ENCODE results near the gene APOL1.
"Not testable (repeated sequence)": the region's sequence is repeated elsewhere in the genome, so short reads cannot be mapped to it uniquely, and the experiment has no call there.

APOL1 gene

GRCh38 chr22:36245805-36246356 is 7.1 kb upstream of the APOL1 start:
- no peak for DNase-seq

- no peak for DNase-seq
These were observed 6.2 kb upstream of the APOL1 start for GRCh38 chr22:36246718-36247117.

DNA sequence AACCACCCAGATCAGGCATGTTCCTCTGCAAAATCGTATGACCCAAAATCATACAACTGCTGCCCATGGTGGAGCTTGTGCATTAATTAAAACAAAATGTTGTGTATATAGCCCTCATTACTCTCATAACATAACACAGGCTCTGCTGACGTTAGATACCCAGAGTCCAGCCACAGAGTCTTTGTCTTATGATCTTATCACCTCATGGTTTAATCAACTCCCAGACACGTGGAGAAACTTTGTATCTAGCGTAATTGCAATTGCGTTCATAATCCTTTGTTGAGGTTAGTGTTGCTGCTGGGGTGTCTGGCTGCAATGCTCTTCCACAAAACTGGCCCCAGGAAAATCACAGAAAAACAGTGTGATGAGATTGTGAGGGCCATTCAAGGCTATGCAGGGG is 5.0 kb upstream of the APOL1 start:
- DNase-seq: no peak

- no peak for DNase-seq
These were observed 3.8 kb upstream of the APOL1 start for GRCh38 chr22:36249160-36249559.

GRCh38 chr22:36250292-36250960 is 2.5 kb upstream of the APOL1 start:
- not testable (repeated sequence) for DNase-seq

- not testable (repeated sequence) for DNase-seq
These were observed 839 bp upstream of the APOL1 start for GRCh38 chr22:36251979-36252608.

GRCh38 chr22:36253523-36254490 is 874 bp downstream of the APOL1 start:
- no peak for DNase-seq

DNA sequence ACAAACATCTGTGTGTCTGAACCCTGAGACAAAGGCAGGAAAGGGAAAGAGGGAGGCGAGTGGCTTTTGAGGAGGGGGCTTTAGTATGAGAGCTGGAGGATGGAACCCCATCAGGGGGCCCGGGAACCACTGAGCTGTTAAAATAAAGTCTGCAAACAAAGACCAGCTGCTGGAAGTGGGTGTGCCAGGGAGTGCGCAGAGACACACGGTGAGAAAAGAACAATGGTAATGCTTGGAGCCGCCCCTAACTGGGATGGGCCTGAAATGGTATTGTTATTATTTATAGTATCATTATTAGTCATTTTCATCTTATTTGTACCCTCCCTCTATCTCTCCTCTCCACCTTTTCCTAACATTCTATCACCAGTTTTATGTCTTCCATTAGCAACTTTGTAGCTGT is 2.6 kb downstream of the APOL1 start:
- DNase-seq: not testable (repeated sequence)

DNA sequence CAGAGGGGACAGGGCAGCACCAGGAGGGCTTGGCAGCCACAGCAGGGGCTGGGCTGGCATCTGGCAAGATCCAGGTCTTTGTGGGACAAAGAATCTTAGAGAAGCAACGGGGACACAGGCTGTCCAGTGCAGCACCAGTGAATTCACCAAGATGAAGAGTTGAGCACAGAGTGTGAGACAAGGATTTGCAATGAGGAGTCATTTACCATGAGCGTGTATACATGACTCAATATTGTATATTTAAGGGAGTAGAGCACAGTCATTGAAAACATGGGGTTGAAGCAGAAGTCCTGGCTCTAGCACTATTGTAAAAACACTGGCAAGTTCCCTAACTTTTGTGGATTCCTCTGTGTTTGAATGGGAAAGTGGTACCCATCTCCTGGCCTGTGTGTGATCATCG is 3.5 kb downstream of the APOL1 start:
- DNase-seq: no peak

- no peak for DNase-seq
These were observed 4.4 kb downstream of the APOL1 start for GRCh38 chr22:36257308-36257707.

- DNase-seq: no peak
These were observed 5.2 kb downstream of the APOL1 start for GRCh38 chr22:36257948-36258670.

DNA sequence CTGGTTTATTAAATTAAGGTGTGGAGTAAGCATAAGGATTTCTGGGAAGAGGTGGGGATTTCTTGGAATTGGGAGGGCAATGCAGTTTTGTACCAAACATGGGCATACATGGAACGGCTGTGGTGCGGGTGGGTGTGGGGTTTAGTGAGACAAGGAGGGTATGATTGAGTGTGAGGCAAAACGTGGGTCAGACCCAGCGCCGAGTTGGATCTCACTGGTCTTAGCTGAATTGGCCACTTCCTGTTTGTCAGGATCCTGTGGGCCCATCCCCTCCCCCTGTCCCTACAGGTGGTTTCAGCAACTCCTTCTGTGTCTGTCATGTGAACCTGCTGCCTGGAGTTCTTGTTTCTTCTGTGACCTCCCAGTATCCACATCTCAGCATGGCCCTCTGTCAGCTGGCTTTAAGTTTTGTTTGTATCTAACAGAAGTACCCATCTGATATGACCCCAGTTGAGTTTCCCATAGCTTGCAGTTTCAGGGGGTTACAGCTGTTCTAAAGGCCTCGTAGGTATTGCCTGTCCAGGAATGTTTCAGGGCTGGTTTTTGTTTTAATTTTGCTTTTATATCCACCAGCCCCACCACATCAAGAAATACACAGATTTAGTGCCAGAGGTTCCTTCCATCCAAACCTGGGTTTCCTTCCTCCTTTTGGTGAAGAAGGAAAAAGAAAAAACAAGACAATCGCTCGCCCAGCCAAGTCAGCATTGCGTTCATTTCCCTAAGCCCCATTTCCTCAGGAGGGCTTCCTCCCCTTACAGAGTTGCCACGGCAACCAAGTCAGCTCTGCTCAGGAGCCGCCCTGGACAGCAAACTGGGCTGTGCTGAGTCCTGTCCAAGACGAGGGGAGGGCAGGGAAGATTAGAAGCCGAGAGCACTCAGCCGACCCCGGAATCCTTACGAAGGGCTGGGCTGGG is 6.0 kb downstream of the APOL1 start:
- no peak for DNase-seq

DNA sequence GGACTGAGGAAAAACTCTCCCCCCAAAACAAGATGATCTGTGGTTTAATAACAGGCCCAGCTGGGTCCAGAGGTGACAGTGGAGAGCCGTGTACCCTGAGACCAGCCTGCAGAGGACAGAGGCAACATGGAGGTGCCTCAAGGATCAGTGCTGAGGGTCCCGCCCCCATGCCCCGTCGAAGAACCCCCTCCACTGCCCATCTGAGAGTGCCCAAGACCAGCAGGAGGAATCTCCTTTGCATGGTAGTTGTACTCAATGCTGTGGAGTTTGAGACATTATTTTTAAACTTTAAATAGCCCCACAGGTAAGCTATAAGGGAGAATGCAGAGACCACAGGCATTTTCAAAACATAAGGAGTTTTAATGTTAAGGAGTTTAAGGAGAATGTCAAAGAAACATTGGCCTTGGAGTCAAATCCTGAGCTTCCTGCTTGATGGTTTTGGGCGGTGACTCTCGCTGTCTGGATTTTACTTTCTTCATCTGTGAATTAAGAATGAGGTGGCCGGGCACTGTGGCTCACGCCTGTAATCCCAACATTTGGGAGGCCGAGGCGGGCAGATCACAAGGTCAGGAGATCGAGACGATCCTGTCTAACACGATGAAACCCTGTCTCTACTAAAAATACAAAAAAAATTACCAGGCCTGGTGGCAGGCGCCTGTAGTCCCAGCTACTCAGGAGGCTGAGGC is 6.8 kb downstream of the APOL1 start:
- no peak for DNase-seq

DNA sequence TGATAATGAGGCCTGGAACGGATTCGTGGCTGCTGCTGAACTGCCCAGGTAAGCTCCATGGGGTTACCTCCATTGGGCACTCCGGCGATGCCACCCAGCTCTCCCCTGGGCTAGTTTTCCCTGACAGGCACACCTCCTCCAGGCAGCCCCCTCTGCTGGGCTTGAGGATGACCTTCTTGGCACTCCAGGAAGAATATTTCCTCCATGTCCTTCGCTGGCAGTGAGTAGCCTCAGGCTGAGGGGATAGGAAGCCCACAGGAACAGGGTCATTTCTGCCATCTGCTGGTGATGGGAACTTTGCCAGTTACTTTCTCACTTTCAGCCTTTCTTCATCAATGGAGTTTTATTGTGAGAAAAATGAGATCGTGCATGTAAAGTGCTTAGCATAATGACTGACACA is 8.7 kb downstream of the APOL1 start:
- not testable (repeated sequence) for DNase-seq

GRCh38 chr22:36262307-36262706 is 9.4 kb downstream of the APOL1 start:
- DNase-seq: not testable (repeated sequence)

- DNase-seq: not testable (repeated sequence)
These were observed 10.3 kb downstream of the APOL1 start for GRCh38 chr22:36263216-36263673.

GRCh38 chr22:36263886-36264664 is 11.1 kb downstream of the APOL1 start:
- DNase-seq: not testable (repeated sequence)

DNA sequence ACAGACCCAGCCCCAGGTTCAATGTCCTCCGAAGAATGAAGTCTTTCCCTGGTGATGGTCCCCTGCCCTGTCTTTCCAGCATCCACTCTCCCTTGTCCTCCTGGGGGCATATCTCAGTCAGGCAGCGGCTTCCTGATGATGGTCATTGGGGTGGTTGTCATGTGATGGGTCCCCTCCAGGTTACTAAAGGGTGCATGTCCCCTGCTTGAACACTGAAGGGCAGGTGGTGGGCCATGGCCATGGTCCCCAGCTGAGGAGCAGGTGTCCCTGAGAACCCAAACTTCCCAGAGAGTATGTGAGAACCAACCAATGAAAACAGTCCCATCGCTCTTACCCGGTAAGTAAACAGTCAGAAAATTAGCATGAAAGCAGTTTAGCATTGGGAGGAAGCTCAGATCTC is 14.1 kb downstream of the APOL1 start:
- no peak for DNase-seq

DNA sequence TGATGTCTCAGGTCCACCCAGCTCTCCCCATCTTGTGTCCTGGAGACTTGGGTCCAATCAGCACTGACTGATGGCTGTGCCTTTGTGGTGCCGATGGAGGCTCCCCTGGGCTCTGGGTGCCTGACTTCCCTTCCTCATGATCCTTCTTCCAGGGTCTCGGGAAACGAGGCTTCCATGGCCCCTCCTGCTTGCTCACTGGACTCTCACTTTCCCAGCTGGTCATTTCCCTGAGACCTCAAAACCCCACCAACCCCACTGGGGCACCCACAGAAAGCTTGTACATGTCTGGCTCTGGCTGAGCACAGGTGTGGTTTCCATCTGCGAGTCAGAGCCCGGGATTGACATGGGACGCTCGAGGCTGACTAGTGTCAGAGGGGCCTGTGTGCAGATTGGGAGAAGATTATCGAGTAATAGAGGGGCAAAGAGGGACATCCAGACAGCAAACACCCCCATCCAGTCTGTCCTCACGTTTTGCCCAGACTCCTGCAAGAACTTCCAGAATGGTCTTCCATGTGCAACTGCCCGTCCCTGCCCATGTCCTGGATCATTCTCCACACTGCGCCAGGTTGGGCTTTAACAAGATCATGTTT is 15.1 kb downstream of the APOL1 start:
- no peak for DNase-seq
